ENCODE measurements around the gene SPOCK1. TPM values are rescaled to one million over a fixed set of nuclear protein-coding genes. Genes with fewer than 3 reads are reported as not detected.

SPOCK1 gene
- total and polyA plus RNA-seq, 9 of the 15 experiments (the other 6 are each of a cell fraction or from before 2014, with no cell fraction given): 0.01 to 0.35 (median 0.04) TPM; not detected in 6

- intact Hi-C loops (cut with micrococcal nuclease): no loop called here
- no peaks in the 10 kb centered on the region for H3K9me3 ChIP-seq (replicated peaks; ENCODE audit: control insufficient read depth, insufficient read depth, low read depth, low read length)
- no peaks in the 10 kb centered on the region for H3K4me1 ChIP-seq (replicated peaks in 1 of 2; ENCODE audit: control insufficient read depth in 2 of 2, insufficient read depth in 2 of 2, low read length in 2 of 2)
- no peak overlapping the region for H2AFZ ChIP-seq (ENCODE audit: low read depth, low read length)
- no TSS peak for BruUV-seq (replicated peaks)
- ChIA-PET CTCF (ENCODE audit: low intra/inter-chr PET ratio) (no interaction called here), POLR2A (no interaction called here)
- H3K4me2 ChIP-seq (ENCODE audit: insufficient read depth, low read length): no peak overlapping the region
- no peaks in the 10 kb centered on the region for H3K36me3 ChIP-seq (ENCODE audit: control insufficient read depth, insufficient read depth, low read length)
- TF ChIP-seq ZZZ3 (IDR thresholded peaks at IDR 0.05): no peak
- no peak for TF ChIP-seq ADNP (tag; IDR thresholded peaks at IDR 0.05)
- TF ChIP-seq MLX (CRISPR knock-in tag; conservative IDR thresholded peaks at IDR 0.05): no peak
- no peak for TF ChIP-seq ATF4 (CRISPR knock-in tag; IDR thresholded peaks at IDR 0.05)
- TF ChIP-seq SMARCB1 (IDR thresholded peaks at IDR 0.05; ENCODE audit: insufficient read length, low read depth): no peak
- no peak for TF ChIP-seq ZNF740 (CRISPR knock-in tag; IDR thresholded peaks at IDR 0.05)
- TF ChIP-seq ZNF740 (tag; IDR thresholded peaks at IDR 0.05): no peak
- no peak for TF ChIP-seq CREBBP (IDR thresholded peaks at IDR 0.05; ENCODE audit: low read depth, low read length)
- no peak for TF ChIP-seq ZNF584 (CRISPR knock-in tag; IDR thresholded peaks at IDR 0.05; ENCODE audit: low read depth)
- no peak for TF ChIP-seq LARP7 (IDR thresholded peaks at IDR 0.05)
- TF ChIP-seq POLR3G (IDR thresholded peaks at IDR 0.05; ENCODE audit: extremely low read depth, insufficient read length, insufficient replicate concordance): no peak
- no peak for TF ChIP-seq HOXB6 (CRISPR knock-in tag; IDR thresholded peaks at IDR 0.05; ENCODE audit: borderline replicate concordance)
- TF ChIP-seq OTX1 (CRISPR knock-in tag; IDR thresholded peaks at IDR 0.05): no peak
- in situ Hi-C loops (cut with MboI): no loop called here
- H3K9me1 ChIP-seq (ENCODE audit: control insufficient read depth, insufficient read depth, low read length): no peaks in the 10 kb centered on the region
- DNase-seq (ENCODE audit: extremely low read depth in 1 of 4, low spot score in 3 of 4): no peak
- no peaks in the 10 kb centered on the region for H4K20me1 ChIP-seq (replicated peaks; ENCODE audit: control insufficient read depth, insufficient read depth, low read length)
- ATAC-seq: no peak
- H3K9ac ChIP-seq (ENCODE audit: insufficient read depth in 1 of 2, low read depth in 2 of 2, low read length in 2 of 2): no peak overlapping the region
- H3K27me3 ChIP-seq (ENCODE audit: control insufficient read depth in 2 of 2, insufficient read depth in 2 of 2, low read length in 2 of 2): no peaks in the 10 kb centered on the region; a peak in 1 of 5 replicates
- 0% methylated on average over 1 of the region's 1 CpG for WGBS (ENCODE audit: insufficient coverage, low coverage, missing lambda C conversion rate)
- H3K79me2 ChIP-seq (ENCODE audit: control insufficient read depth, insufficient read depth, low read length): no peaks in the 10 kb centered on the region
- no peak for FAIRE-seq
- H3K4me3 ChIP-seq: no peak overlapping the region
- H3K27ac ChIP-seq (ENCODE audit: extremely low read depth, low read depth, low read length): no peak overlapping the region
Measured at GRCh38 chr5:137091472-137091871, 407.7 kb downstream of the SPOCK1 start.
